Measurements from ENCODE around the gene CNDP1.
"Not testable (repeated sequence)": the region's sequence is repeated elsewhere in the genome, so short reads cannot be mapped to it uniquely, and the experiment has no call there.

Gene CNDP1

DNA sequence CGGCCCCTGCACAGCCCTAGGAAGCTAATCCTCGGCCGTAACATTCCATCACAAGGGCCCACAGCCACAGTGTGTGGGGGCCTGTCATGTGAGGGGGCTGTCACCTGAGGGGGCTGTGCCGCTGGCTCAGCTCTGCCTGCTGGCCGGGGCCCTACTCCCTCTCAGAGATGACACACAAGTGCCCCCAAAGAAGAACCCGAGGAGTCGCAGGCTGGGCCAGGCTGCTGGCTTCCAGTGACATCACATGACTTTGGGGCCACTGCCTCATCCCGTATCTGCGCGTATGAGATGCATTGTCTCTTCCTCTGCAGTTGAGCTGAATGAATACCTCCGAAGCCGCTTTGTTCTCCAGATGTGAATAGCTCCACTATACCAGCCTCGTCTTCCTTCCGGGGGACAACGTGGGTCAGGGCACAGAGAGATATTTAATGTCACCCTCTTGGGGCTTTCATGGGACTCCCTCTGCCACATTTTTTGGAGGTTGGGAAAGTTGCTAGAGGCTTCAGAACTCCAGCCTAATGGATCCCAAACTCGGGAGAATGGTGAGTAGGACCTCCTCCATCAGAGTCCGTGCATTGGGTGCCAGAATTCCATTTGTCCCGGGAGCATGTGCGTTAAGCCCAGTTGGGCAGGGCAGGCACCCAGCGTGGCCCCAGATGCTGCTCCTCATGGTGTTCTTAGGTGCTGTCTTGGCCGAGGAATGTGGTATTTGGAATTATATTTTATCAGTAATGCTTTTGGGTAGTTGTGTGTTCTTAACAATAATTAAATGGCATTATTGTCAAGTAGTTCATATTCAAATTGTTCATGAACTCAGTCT, at the start of gene CNDP1:
Gene CNDP1, plus strand, starts transcription at position 351 of the 820 bp plus-strand sequence. Its CDS starts 168 bp downstream, at position 519.
- DNase-seq: no peak

GRCh38 chr18:74486119-74486849, 48.0 kb upstream of the CNDP1 start:
- DNase-seq: no peak

GRCh38 chr18:74488354-74488753, 45.9 kb upstream of the CNDP1 start:
- DNase-seq: no peak

GRCh38 chr18:74488864-74489263, 45.4 kb upstream of the CNDP1 start:
- no peak for DNase-seq

- no peak for DNase-seq
These were observed 44.6 kb upstream of the CNDP1 start for GRCh38 chr18:74489676-74490075.

GRCh38 chr18:74492259-74492658, 42.0 kb upstream of the CNDP1 start:
- no peak for DNase-seq

GRCh38 chr18:74493689-74494088, 40.6 kb upstream of the CNDP1 start:
- peak; percentile 49 for DNase-seq

DNA sequence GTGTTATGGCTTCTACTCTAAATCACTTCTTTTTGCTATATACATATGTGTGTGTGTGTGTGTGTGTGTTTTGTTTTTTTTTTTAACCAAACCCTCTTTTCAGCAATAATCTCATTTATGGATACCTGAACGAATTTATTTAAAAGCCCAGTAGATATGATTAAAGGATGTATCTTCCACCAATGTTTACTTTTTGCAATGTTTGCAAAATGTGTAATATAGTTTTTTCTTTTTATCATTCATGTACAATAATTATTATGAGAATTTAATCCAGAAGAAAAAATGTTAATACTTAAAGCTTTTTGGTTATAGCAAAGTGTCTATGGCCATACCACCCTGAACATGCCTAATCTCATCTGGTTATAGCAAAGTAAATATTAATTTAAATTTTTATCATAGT, 39.8 kb upstream of the CNDP1 start:
- DNase-seq: no peak

DNA sequence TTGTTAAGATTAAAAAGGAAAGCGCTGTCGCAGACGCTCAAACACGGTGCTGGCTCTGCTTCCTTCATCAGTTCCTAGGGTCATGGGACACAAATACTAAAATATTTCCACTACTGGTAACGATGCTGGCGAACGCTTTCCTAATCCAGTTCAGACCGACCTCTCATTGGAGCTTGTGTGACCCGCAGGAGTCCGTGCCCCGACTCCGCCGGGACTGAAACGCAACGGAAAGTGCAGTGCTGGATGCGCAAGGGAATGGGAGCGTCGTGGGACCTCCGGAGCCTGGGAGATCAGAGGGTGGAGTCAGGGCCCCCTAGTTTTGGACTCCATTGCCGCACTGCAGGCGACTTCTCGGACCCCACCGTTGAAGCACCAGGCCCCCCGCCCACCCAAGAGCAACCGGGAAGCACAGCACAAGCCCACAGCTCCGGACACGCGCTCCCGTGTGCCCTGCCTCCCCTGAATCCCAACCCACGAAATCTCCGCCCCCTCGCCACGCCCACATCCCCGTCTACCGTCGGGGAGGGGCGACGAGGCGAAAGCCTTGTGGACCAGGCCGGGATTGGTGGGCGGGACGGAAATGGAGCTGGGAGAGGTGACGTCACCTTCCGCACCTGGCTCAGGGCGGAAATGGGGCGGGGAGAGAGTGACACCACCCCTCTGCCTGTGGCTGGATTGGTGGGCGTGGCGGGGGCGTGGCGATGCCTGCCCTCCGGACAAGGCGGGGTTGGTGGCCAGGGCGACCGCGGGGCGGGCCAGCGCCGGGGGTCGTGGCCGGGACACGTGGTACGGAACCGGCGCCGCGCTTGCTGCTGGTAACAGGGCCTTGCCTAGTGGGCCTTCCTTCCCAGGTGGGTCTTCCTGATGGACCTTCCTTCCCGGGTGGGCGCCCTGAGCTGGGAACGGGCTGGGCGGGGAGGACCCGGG, 38.5 kb upstream of the CNDP1 start, which contains the start of gene CNDP2:
Gene CNDP2, plus strand, starts transcription at position 783 of the 927 bp plus-strand sequence. CDS start 3,611 bp downstream, outside the sequence.
- peak; percentile 99 for DNase-seq

DNA sequence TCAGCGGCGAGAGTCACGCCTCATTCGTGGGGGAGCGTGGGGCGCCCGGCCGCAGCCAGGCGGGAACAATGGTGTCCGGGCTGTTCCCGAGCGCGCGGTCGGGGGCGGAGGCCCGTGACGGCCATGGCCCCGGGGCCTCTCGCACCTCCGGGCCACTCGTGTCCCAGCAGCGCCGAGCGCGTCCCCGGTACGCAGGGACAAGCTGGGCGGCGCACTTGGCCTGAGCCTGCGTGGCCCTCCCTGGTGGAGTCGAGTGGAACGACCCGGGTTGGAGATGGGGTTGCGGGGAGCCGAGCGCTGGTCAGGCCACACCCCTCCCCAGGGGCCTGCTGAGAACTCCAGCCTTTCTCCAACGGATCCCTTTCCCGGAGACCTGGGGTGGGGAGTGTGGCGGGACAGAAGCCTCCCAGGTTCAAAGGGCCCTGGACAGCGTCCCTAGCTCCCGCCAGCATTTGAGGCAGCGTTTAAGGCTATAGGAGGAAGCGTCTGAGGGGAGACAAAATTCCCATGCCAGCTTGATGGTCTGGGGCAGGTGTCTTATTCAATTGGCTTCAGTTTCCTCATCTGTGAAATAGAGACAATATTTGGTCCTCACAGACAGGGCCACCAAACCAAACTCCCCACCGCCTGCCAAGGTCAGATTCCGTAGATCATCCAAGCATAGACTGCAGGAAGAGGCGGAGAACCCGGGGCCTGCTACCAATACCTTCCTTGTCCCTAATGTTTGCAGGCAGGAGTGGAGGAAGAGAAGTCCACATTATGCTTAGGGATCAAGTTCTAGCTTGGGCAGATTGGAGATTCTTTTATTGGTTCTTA, 37.6 kb upstream of the CNDP1 start:
- DNase-seq: peak; percentile 48

DNA sequence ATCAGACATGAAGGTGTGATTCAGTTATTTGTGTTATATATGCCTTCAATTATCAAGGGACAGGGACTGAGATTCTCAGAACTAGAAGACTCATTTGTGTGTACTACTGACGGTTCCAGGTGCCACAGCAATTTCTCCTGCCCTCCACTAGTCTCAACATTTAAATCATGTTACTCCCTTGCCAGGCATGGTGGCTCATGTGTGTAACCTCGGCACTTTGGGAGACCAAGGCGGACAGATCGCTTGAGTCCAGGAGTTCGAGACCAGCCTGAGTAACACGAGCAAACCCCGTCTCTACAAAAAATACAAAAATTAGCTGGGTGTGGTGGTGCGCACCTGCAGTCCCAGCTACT, 37.0 kb upstream of the CNDP1 start:
- no peak for DNase-seq

DNA sequence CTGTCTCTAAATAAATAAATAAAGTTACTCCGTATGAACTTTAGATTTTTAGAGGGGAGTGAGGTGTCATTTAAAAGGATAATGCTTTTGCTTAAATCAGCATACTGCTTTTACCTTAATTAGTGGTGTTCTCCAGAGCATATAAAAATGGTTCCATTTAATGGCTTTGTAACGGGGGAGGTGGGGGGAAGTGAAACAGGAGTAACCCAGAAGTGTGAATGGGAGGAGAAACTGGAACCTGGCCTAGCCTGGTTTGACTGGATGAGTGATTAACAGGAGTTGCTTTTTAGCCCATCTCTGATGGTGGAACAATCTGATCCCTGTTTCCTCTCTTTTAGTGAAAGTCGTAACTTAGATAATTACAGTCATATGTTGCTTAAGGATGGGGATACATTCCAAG, 36.5 kb upstream of the CNDP1 start:
- DNase-seq: no peak

GRCh38 chr18:74498712-74499627, 35.3 kb upstream of the CNDP1 start:
- DNase-seq: peak; percentile 79

DNA sequence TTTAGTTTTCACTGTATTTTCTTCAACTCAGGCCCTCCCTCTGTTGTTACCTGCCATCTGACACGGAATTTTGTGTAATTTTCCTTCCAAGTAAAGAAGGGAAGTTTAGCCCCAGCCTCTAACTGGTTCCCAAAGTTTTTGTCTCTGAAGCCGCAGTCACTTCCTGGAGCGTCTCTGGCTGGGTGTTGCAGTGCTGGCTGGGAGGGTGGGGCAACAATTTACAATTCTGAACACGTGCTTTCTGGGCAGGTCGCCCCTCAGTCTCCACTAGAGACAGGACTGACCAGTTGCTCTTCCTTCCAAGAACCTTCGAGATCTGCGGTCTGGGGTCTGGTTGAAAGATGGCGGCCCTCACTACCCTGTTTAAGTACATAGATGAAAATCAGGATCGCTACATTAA, 34.7 kb upstream of the CNDP1 start:
- peak; percentile 33 for DNase-seq

- no peak for DNase-seq
These were observed 33.9 kb upstream of the CNDP1 start for GRCh38 chr18:74500372-74500771.

DNA sequence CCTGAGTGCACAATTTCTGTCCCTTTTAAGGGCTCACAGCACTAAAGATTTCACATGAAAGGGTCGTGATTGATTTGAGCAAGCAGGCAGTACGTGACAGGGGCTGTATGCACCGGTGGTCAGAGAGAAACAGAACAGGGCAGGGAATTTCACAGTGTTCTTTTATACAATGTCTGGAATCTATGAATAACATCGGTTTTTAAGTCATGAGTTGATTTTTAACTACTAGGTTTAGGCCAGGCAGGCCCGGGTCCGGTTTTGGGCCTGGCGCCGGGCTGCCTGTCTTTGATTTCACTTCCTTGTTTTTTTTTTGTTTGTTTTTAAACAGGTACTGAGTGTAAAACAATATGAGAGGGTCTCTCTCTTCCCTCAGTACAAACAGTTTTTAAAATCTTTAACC, 33.5 kb upstream of the CNDP1 start:
- DNase-seq: not testable (repeated sequence)

- DNase-seq: no peak
These were observed 32.9 kb upstream of the CNDP1 start for GRCh38 chr18:74501386-74501785.

DNA sequence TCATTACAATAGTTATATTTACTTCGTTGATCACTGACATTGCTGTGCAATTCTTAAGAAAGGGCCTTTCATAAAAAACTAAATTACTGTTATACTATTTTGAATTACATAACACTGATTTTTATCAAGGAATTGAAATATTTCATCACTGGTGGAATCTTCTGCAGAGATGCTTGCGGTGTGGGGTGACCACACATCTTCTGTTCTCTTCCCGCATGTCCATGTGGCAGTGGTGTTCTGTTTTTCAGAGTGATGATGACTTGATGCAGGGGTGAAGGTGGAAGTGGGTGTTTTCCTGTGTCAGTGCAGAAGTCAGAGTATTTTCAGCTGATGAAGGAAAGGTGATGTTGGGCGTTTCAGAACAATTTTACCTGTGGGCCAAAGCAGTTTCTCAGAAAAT, 31.2 kb upstream of the CNDP1 start:
- no peak for DNase-seq

DNA sequence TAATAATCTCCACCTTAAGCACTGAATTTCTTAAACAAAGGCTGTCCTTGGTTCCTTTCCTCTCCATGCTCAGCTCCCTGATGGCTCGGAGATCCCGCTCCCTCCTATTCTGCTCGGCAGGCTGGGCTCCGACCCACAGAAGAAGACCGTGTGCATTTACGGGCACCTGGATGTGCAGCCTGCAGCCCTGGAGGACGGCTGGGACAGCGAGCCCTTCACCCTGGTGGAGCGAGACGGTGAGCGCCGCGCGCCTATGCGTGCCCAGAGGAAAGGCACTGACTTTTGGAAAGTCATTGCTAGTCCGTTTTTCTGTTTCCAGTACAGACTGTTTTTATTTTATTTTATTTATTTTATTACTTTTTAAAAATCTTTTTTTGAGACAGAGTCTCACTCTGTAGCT, 28.5 kb upstream of the CNDP1 start:
- DNase-seq: no peak

DNA sequence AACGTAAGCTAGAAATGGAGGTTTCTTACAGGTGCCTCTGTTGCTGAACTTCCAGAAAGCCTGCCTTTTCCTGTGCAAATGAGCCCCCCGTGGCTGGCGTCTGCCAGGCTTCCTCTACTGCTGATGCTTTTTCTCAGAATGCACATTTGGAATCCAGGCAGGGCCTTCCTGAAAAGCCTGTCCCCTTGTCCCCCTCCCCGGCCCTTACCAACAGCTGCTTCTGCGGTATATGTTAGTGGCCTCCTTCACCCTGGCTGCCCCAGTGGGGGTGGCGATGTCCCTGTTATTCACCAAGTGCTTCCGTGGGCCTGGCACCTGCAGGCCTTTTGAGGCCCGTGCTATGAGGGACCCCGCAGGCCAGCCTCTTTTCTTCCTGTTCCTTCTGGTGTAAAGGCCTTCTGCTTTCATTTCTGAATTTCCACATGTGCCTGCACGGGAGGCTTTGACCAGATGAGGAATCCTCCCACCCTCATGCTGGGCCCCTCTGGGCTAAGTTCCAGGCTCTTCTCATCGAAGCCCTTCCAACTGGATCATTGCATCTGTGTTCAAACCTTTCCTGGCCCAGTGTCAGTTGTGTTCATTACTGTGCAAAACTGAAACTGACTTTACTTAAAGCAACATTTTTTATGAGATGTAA, 27.7 kb upstream of the CNDP1 start:
- no peak for DNase-seq
